Liver (tissue), 9 donors: ENCODE measurements around the gene CIC. TPM values are rescaled to one million over a fixed set of nuclear protein-coding genes. Genes with fewer than 3 reads are reported as not detected.
"Not testable (repeated sequence)": the region's sequence is repeated elsewhere in the genome, so short reads cannot be mapped to it uniquely, and the experiment has no call there.

ENCODE experiments used
- DNase-seq: peaks from one replicate; pipeline ENCODE4 v3.0.0-alpha.2; 2017; ENCODE audit warnings: low spot score
- H3K27ac ChIP-seq, 2 donors: one replicate each; pipeline ENCODE4 v1.7.0; 2013; ENCODE audit warnings: inconsistent platforms in 2 of 2, low read length in 2 of 2, control low read depth in 1 of 2, low read depth in 1 of 2, mild to moderate bottlenecking in 1 of 2
- H3K27me3 ChIP-seq, 4 donors: one replicate each; pipeline versions ENCODE4 v1.6.1 to v1.7.0; 2013; ENCODE audit warnings: low read length in 3 of 4, inconsistent platforms in 1 of 4, mild to moderate bottlenecking in 1 of 4, moderate library complexity in 1 of 4; ENCODE audit not compliant: control insufficient read depth in 4 of 4, insufficient read depth in 4 of 4
- H3K36me3 ChIP-seq, 4 donors: one replicate each; pipeline versions ENCODE4 v1.6.1 to v1.7.0; 2013; ENCODE audit warnings: low read length in 3 of 4, mild to moderate bottlenecking in 3 of 4, low read depth in 1 of 4, moderate library complexity in 1 of 4; ENCODE audit not compliant: control insufficient read depth in 4 of 4, insufficient read depth in 3 of 4
- H3K4me1 ChIP-seq, 4 donors: one replicate each; pipeline versions ENCODE4 v1.6.1 to v1.7.0; 2013; ENCODE audit warnings: low read length in 3 of 4, mild to moderate bottlenecking in 3 of 4, moderate library complexity in 1 of 4; ENCODE audit not compliant: control insufficient read depth in 4 of 4, insufficient read depth in 4 of 4
- H3K4me3 ChIP-seq, 3 donors: one replicate each; pipeline versions ENCODE4 v1.6.1 to v1.7.0; 2013; ENCODE audit warnings: low read length in 3 of 3, control low read depth in 1 of 3, low read depth in 1 of 3, mild to moderate bottlenecking in 1 of 3
- H3K9ac ChIP-seq, 2 donors: one replicate each; pipeline ENCODE4 v1.7.0; 2013; ENCODE audit warnings: low read length in 2 of 2, mild to moderate bottlenecking in 2 of 2, moderate library complexity in 2 of 2, control low read depth in 1 of 2, low read depth in 1 of 2
- H3K9me3 ChIP-seq, 4 donors: one replicate each; pipeline versions ENCODE4 v1.6.1 to v1.7.0; 2013; ENCODE audit warnings: low read length in 3 of 4; ENCODE audit not compliant: control insufficient read depth in 4 of 4
- EGR1 ChIP-seq, 2 donors: IDR thresholded peaks; 2 replicates each; pipeline ENCODE4 v1.6.1; 2016 to 2018; ENCODE audit warnings: antibody characterized with exemption in 2 of 2, low read depth in 2 of 2
- FOXA1 ChIP-seq: IDR thresholded peaks from 2 replicates; pipeline ENCODE4 v1.6.1; 2016; ENCODE audit warnings: antibody characterized with exemption
- FOXA2 ChIP-seq: IDR thresholded peaks from 2 replicates; pipeline ENCODE4 v1.6.1; 2016; ENCODE audit warnings: antibody characterized with exemption
- GABPA ChIP-seq, 2 donors: IDR thresholded peaks in 1 of 2; conservative IDR thresholded peaks in 1 of 2; 2 replicates each; pipeline ENCODE4 v1.6.1; 2016; ENCODE audit warnings: antibody characterized with exemption in 2 of 2, mild to moderate bottlenecking in 1 of 2, moderate library complexity in 1 of 2
- HNF4A ChIP-seq, 2 donors: conservative IDR thresholded peaks; 2 replicates each; pipeline ENCODE4 v1.6.1; 2016; ENCODE audit warnings: antibody characterized with exemption in 2 of 2, mild to moderate bottlenecking in 2 of 2
- JUND ChIP-seq, 2 donors: IDR thresholded peaks; 2 replicates each; pipeline ENCODE4 v1.6.1; 2016; ENCODE audit warnings: antibody characterized with exemption in 2 of 2
- NR2F2 ChIP-seq: IDR thresholded peaks from 2 replicates; pipeline ENCODE4 v1.6.1; 2016; ENCODE audit warnings: antibody characterized with exemption
- RXRA ChIP-seq, 2 donors: IDR thresholded peaks; 2 replicates each; pipeline ENCODE4 v1.6.1; 2017 to 2018; ENCODE audit warnings: antibody characterized with exemption in 2 of 2, mild to moderate bottlenecking in 1 of 2
- SP1 ChIP-seq: IDR thresholded peaks from 2 replicates; pipeline ENCODE4 v1.6.1; 2018; ENCODE audit warnings: antibody characterized with exemption, mild to moderate bottlenecking
- TAF1 ChIP-seq: conservative IDR thresholded peaks from 2 replicates; pipeline ENCODE4 v1.6.1; 2016; ENCODE audit warnings: antibody characterized with exemption, mild to moderate bottlenecking
- WGBS: extraction: QIAGEN DNeasy Blood & Tissue Kit; methylation state at CpG from one replicate; pipeline ENCODE4 v1.1.7; 2013; 5-methylcytosine and 5-hydroxymethylcytosine counted together
- polyA plus RNA-seq, 2 donors: library from polyadenylated mRNA; stranded (reverse) in 1 of 2; unstranded in 1 of 2; fragments of 200-250 nt in 1 of 2; fragments of >200 nt in 1 of 2; fragmentation: Nextera tagmentation in 1 of 2; extraction: Ambion mirVana in 1 of 2; gene quantifications; one replicate each; pipeline versions ENCODE4 v1.2.1 to v1.2.3, GENCODE V29; 2013 to 2015
- total RNA-seq, 2 donors: library from RNA; depleted of rRNA; stranded (reverse); fragments of >200 nt; gene quantifications; one replicate each; pipeline ENCODE4 v1.2.3, GENCODE V29; 2014
- TF ChIP-seq, protein P1 (sequence below): IDR thresholded peaks from 2 replicates; pipeline ENCODE4 v1.6.1; 2016; ENCODE audit warnings: antibody characterized with exemption
- TF ChIP-seq, protein P2 (sequence below): fragments of 150-350 bp; IDR thresholded peaks from 2 replicates; pipeline ENCODE4 v1.5.1; 2017; ENCODE audit warnings: improper control_type of control experiment, low read depth, low read length; ENCODE audit not compliant: missing input control
- TF ChIP-seq, protein P3 (sequence below): IDR thresholded peaks from 2 replicates; pipeline ENCODE4 v1.6.1; 2016; ENCODE audit warnings: antibody characterized with exemption, mild to moderate bottlenecking
- TF ChIP-seq, protein P4 (sequence below): IDR thresholded peaks from 2 replicates; pipeline ENCODE4 v1.6.1; 2016; ENCODE audit warnings: antibody characterized with exemption
- donor health status: healthy.
- donor health status: healthy.
- donor health status: healthy.
- donor health status: healthy.
- donor health status: healthy.

CIC gene
- total and polyA plus RNA-seq, 4 donors, result 5.6 to 21.3 (median 17.2) TPM

DNA sequence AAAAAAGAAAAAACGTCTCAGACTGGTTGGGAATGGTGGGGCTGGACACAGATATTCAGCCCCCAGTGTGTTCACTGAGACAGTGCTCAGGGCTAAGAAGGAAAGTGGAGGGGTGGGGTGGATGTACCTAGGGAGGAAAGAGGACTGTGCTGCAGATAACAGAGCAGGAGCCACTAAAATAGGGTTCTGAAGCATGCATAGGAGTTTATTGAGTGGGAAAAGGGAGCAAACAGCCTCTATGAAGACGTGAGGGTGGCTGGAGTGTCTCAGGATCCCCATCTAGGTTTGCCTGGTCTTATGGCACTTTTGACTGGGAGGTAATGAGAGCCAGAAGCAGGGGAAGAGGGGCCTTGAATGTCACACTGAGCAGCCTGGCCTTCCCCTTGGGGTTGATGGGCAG lies 59.8 kb downstream of the CIC start (continued):
- TF ChIP-seq GABPA (IDR thresholded peaks at IDR 0.05 in 1 of 2, conservative IDR thresholded peaks at IDR 0.05 in 1 of 2) (no peak), TAF1 (no peak), FOXA2 (no peak), JUND (IDR thresholded peaks at IDR 0.05) (no peak), NR2F2 (no peak)
- TF ChIP-seq, protein P1, sequence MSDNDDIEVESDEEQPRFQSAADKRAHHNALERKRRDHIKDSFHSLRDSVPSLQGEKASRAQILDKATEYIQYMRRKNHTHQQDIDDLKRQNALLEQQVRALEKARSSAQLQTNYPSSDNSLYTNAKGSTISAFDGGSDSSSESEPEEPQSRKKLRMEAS, result no peak

DNA sequence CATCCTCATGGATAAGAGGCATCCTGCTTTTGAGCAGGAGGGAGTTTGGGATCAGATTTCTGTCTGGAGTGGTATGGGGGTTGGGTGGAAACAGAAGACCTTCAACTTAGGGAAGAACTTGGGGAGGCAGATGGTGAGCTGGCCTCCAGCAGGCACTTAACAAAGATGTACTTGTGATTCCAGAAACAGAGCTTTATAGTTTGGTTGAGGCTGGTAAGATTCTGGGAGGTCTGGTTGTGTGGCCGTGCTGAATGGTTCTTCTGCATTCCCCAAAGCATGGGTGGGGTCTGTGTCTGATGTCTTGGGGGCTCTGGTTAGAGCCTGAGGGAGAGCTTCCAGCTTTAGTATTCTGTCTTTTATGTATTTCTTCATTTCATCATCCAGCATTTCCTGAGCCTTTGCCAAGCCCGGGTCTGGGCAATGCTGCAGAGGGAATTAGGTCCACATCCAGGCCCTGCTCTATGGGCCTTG lies 61.2 kb downstream of the CIC start:
- TF ChIP-seq SP1, result no peak
- TF ChIP-seq NR2F2, result no peak
- TF ChIP-seq FOXA1, result no peak
- TF ChIP-seq FOXA2, result no peak
- no peak for TF ChIP-seq EGR1 (IDR thresholded peaks at IDR 0.05; ENCODE audit: low read depth in 2 of 2)
- no peak for TF ChIP-seq RXRA (IDR thresholded peaks at IDR 0.05)
- no peak for TF ChIP-seq HNF4A (conservative IDR thresholded peaks at IDR 0.05)
- TF ChIP-seq, protein P2, sequence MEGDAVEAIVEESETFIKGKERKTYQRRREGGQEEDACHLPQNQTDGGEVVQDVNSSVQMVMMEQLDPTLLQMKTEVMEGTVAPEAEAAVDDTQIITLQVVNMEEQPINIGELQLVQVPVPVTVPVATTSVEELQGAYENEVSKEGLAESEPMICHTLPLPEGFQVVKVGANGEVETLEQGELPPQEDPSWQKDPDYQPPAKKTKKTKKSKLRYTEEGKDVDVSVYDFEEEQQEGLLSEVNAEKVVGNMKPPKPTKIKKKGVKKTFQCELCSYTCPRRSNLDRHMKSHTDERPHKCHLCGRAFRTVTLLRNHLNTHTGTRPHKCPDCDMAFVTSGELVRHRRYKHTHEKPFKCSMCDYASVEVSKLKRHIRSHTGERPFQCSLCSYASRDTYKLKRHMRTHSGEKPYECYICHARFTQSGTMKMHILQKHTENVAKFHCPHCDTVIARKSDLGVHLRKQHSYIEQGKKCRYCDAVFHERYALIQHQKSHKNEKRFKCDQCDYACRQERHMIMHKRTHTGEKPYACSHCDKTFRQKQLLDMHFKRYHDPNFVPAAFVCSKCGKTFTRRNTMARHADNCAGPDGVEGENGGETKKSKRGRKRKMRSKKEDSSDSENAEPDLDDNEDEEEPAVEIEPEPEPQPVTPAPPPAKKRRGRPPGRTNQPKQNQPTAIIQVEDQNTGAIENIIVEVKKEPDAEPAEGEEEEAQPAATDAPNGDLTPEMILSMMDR, result no peak
- TF ChIP-seq, protein P3, sequence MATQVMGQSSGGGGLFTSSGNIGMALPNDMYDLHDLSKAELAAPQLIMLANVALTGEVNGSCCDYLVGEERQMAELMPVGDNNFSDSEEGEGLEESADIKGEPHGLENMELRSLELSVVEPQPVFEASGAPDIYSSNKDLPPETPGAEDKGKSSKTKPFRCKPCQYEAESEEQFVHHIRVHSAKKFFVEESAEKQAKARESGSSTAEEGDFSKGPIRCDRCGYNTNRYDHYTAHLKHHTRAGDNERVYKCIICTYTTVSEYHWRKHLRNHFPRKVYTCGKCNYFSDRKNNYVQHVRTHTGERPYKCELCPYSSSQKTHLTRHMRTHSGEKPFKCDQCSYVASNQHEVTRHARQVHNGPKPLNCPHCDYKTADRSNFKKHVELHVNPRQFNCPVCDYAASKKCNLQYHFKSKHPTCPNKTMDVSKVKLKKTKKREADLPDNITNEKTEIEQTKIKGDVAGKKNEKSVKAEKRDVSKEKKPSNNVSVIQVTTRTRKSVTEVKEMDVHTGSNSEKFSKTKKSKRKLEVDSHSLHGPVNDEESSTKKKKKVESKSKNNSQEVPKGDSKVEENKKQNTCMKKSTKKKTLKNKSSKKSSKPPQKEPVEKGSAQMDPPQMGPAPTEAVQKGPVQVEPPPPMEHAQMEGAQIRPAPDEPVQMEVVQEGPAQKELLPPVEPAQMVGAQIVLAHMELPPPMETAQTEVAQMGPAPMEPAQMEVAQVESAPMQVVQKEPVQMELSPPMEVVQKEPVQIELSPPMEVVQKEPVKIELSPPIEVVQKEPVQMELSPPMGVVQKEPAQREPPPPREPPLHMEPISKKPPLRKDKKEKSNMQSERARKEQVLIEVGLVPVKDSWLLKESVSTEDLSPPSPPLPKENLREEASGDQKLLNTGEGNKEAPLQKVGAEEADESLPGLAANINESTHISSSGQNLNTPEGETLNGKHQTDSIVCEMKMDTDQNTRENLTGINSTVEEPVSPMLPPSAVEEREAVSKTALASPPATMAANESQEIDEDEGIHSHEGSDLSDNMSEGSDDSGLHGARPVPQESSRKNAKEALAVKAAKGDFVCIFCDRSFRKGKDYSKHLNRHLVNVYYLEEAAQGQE, result no peak
- TF ChIP-seq, protein P4, sequence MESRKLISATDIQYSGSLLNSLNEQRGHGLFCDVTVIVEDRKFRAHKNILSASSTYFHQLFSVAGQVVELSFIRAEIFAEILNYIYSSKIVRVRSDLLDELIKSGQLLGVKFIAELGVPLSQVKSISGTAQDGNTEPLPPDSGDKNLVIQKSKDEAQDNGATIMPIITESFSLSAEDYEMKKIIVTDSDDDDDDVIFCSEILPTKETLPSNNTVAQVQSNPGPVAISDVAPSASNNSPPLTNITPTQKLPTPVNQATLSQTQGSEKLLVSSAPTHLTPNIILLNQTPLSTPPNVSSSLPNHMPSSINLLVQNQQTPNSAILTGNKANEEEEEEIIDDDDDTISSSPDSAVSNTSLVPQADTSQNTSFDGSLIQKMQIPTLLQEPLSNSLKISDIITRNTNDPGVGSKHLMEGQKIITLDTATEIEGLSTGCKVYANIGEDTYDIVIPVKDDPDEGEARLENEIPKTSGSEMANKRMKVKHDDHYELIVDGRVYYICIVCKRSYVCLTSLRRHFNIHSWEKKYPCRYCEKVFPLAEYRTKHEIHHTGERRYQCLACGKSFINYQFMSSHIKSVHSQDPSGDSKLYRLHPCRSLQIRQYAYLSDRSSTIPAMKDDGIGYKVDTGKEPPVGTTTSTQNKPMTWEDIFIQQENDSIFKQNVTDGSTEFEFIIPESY, result no peak
- no peak for TF ChIP-seq GABPA (IDR thresholded peaks at IDR 0.05 in 1 of 2, conservative IDR thresholded peaks at IDR 0.05 in 1 of 2)
- Histone ChIP-seq H3K36me3 (peaks cover 0 to 10% (median 2%) of the 10 kb centered on the region in 4 donors), H3K9ac (no peak overlapping the region), H3K27me3 (no peaks in the 10 kb centered on the region), H3K4me3 (no peak overlapping the region), H3K9me3 (no peaks in the 10 kb centered on the region), H3K4me1 (peaks cover 0 to 23% (median 14%) of the 10 kb centered on the region in 4 donors), H3K27ac (no peak overlapping the region)
- WGBS, result 76% methylated on average over 2 of the region's 2 CpGs
- DNase-seq, result no peak

DNA sequence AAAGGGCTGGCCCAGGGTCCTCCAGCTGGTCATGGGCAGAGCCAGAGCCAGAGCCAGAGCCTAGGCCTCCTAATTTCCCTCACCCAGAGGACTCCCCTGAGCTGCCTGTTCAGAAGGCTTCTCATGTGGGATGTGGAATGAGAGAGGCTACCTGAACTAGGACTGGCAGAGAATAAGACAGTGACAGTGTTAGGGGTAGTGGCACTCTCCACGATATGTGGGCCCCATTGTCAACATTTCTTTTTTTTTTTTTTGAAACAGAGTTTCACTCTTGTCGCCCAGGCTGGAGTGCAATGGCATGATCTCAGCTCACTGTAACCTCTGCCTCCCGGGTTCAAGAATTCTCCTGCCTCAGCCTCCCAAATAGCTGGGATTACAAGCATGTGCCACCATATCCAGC lies 62.3 kb downstream of the CIC start:
- not testable (repeated sequence) for DNase-seq, H3K27ac ChIP-seq, H3K4me3 ChIP-seq, H3K27me3 ChIP-seq, H3K9me3 ChIP-seq, H3K9ac ChIP-seq
- H3K4me1 ChIP-seq, result peaks cover 0 to 16% (median 10%) of the 10 kb centered on the region in 4 donors
- H3K36me3 ChIP-seq, result peaks cover 0 to 14% (median 6%) of the 10 kb centered on the region in 4 donors
- WGBS, result 97% methylated on average over 3 of the region's 3 CpGs
